SKM-1 treated with dmso at 0.1 percent for 144 hours (cell line): ENCODE measurements around the gene ATP9A.
"Not testable (repeated sequence)": the region's sequence is repeated elsewhere in the genome, so short reads cannot be mapped to it uniquely, and the experiment has no call there.

Source experiments
- DNase-seq: peaks from one replicate; lab custom pipeline; 2025; ENCODE audit not compliant: unreplicated experiment; lab: John Stamatoyannopoulos, UW

Gene ATP9A

GRCh38 chr20:51797357-51798025 is 29.3 kb upstream of the ATP9A start:
- DNase-seq, result no peak

GRCh38 chr20:51796340-51796739 is 28.1 kb upstream of the ATP9A start:
- DNase-seq, result no peak

- DNase-seq, result no peak
These were observed 24.8 kb upstream of the ATP9A start for GRCh38 chr20:51792960-51793359.

GRCh38 chr20:51791626-51792025 is 23.4 kb upstream of the ATP9A start:
- no peak for DNase-seq

- DNase-seq, result no peak
These were observed 22.1 kb upstream of the ATP9A start for GRCh38 chr20:51790256-51790655.

- peak; percentile 47 for DNase-seq
These were observed 21.2 kb upstream of the ATP9A start for GRCh38 chr20:51789434-51789833.

GRCh38 chr20:51788822-51789221 is 20.6 kb upstream of the ATP9A start:
- DNase-seq, result no peak

- no peak for DNase-seq
These were observed 16.1 kb upstream of the ATP9A start for GRCh38 chr20:51784299-51784698.

- not testable (repeated sequence) for DNase-seq
These were observed 10.1 kb upstream of the ATP9A start for GRCh38 chr20:51778229-51778759.

GRCh38 chr20:51775241-51775640 is 7.1 kb upstream of the ATP9A start:
- no peak for DNase-seq

- no peak for DNase-seq
These were observed 4.0 kb upstream of the ATP9A start for GRCh38 chr20:51772236-51772635.

GRCh38 chr20:51769976-51770615 is 1.9 kb upstream of the ATP9A start:
- no peak for DNase-seq

GRCh38 chr20:51768759-51769517 is 748 bp upstream of the ATP9A start:
- DNase-seq, result no peak

GRCh38 chr20:51766994-51767866 is 960 bp downstream of the ATP9A start:
- DNase-seq, result peak; percentile 50

- DNase-seq, result not testable (repeated sequence)
These were observed 2.8 kb downstream of the ATP9A start for GRCh38 chr20:51765381-51765780.

GRCh38 chr20:51763965-51764602 is 4.1 kb downstream of the ATP9A start:
- peak; percentile 92 for DNase-seq

- no peak for DNase-seq
These were observed 7.2 kb downstream of the ATP9A start for GRCh38 chr20:51760905-51761546.

- no peak for DNase-seq
These were observed 8.2 kb downstream of the ATP9A start for GRCh38 chr20:51759769-51760510.

GRCh38 chr20:51758978-51759544 is 9.1 kb downstream of the ATP9A start:
- no peak for DNase-seq
